ENCODE results near the gene USP40. TPM values are rescaled to one million over a fixed set of nuclear protein-coding genes. Genes with fewer than 3 reads are reported as not detected.

Gene USP40
- total and polyA plus RNA-seq, 2 donors (not counting 1 experiment from before 2014, with no cell fraction given), result 18.9 to 40.6 TPM

DNA sequence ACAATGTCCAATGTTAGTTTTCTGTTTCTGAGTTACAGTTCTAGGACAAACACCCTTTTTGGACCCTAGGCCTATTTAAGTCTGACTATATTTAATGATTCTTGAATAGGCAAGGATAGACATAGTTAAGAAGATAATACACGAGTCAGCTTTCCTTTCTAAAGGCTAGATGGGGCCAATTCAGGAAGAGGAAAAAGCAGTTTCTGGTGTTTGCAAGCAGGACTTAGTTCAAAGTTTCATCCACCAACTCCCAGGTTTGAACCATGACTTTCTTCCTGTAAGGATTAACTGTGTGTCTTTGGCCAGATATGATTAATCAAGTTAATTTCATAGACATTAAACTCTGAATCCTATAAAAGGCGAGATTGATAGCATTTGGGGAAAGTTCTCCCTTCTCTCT is 66.7 kb downstream of the USP40 start:
- no peak for DNase-seq (ENCODE audit: low read depth in 2 of 2)
- Histone ChIP-seq H2AFZ (ENCODE audit: low read length) (no peak overlapping the region), H3K9me3 (ENCODE audit: control insufficient read depth, insufficient read depth, low read depth, low read length) (no peaks in the 10 kb centered on the region), H3K36me3 (ENCODE audit: control insufficient read depth, insufficient read depth, low read length) (no peaks in the 10 kb centered on the region), H3K4me3 (replicated peaks in 1 of 4; ENCODE audit: control extremely low read depth in 1 of 4, insufficient read depth in 1 of 4, low read depth in 3 of 4, low read length in 4 of 4) (no peak overlapping the region), H3K79me2 (ENCODE audit: control insufficient read depth, insufficient read depth, low read length) (no peaks in the 10 kb centered on the region), H3K9ac (ENCODE audit: insufficient read depth, low read length) (no peak overlapping the region), H3K27ac (ENCODE audit: insufficient read depth, low read length) (no peak overlapping the region), H3K4me2 (ENCODE audit: extremely low read depth, insufficient read depth, low read length) (no peak overlapping the region), H3K4me1 (ENCODE audit: control insufficient read depth, extremely low read depth, insufficient read depth, low read length) (peaks cover 2% of the 10 kb centered on the region), H4K20me1 (ENCODE audit: control insufficient read depth, extremely low read depth, insufficient read depth, low read length) (no peaks in the 10 kb centered on the region), H3K27me3 (ENCODE audit: control insufficient read depth, insufficient read depth, low read length) (no peaks in the 10 kb centered on the region)
- TF ChIP-seq EZH2 (IDR thresholded peaks at IDR 0.05; ENCODE audit: low read length, missing control alignments), result no peak
- TF ChIP-seq, protein P1, sequence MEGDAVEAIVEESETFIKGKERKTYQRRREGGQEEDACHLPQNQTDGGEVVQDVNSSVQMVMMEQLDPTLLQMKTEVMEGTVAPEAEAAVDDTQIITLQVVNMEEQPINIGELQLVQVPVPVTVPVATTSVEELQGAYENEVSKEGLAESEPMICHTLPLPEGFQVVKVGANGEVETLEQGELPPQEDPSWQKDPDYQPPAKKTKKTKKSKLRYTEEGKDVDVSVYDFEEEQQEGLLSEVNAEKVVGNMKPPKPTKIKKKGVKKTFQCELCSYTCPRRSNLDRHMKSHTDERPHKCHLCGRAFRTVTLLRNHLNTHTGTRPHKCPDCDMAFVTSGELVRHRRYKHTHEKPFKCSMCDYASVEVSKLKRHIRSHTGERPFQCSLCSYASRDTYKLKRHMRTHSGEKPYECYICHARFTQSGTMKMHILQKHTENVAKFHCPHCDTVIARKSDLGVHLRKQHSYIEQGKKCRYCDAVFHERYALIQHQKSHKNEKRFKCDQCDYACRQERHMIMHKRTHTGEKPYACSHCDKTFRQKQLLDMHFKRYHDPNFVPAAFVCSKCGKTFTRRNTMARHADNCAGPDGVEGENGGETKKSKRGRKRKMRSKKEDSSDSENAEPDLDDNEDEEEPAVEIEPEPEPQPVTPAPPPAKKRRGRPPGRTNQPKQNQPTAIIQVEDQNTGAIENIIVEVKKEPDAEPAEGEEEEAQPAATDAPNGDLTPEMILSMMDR (conservative IDR thresholded peaks at IDR 0.05 in 1 of 2, IDR thresholded peaks at IDR 0.05 in 1 of 2; ENCODE audit: low read depth in 1 of 2, low read length in 2 of 2), result no peak

DNA sequence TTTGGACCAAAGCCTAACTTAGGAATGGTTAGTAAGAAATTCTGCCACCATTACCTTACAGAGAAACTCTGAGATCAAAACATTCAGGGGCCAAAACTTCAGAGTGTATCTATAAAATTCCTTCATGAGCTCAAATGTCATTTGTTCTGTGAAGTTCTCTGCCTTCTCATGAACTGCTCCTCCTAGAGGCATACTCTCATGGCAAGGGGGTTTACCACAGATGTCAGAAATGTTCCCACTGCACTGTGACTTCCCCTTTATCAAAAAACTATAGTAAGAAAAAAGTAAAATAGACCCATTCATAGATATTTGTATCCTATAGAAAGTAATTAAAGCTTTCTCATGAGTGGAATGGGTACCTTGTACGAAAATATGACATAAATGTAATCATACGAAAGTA is 68.5 kb downstream of the USP40 start:
- no peak overlapping the region for H3K27ac ChIP-seq (ENCODE audit: insufficient read depth, low read length)
- no peak overlapping the region for H3K4me3 ChIP-seq (replicated peaks in 1 of 4; ENCODE audit: control extremely low read depth in 1 of 4, insufficient read depth in 1 of 4, low read depth in 3 of 4, low read length in 4 of 4)
- no peaks in the 10 kb centered on the region for H3K9me3 ChIP-seq (ENCODE audit: control insufficient read depth, insufficient read depth, low read depth, low read length)
- no peak overlapping the region for H3K9ac ChIP-seq (ENCODE audit: insufficient read depth, low read length)
- H3K36me3 ChIP-seq (ENCODE audit: control insufficient read depth, insufficient read depth, low read length), result no peaks in the 10 kb centered on the region
- no peaks in the 10 kb centered on the region for H3K27me3 ChIP-seq (ENCODE audit: control insufficient read depth, insufficient read depth, low read length)
- H4K20me1 ChIP-seq (ENCODE audit: control insufficient read depth, extremely low read depth, insufficient read depth, low read length), result no peaks in the 10 kb centered on the region
- H2AFZ ChIP-seq (ENCODE audit: low read length), result no peak overlapping the region
- no peak for TF ChIP-seq EZH2 (IDR thresholded peaks at IDR 0.05; ENCODE audit: low read length, missing control alignments)
- TF ChIP-seq, protein P1 (conservative IDR thresholded peaks at IDR 0.05 in 1 of 2, IDR thresholded peaks at IDR 0.05 in 1 of 2; ENCODE audit: low read depth in 1 of 2, low read length in 2 of 2), result no peak
- DNase-seq (ENCODE audit: low read depth in 2 of 2), result no peak
- peaks cover 2% of the 10 kb centered on the region for H3K4me1 ChIP-seq (ENCODE audit: control insufficient read depth, extremely low read depth, insufficient read depth, low read length)
- H3K4me2 ChIP-seq (ENCODE audit: extremely low read depth, insufficient read depth, low read length), result no peak overlapping the region
- no peaks in the 10 kb centered on the region for H3K79me2 ChIP-seq (ENCODE audit: control insufficient read depth, insufficient read depth, low read length)

DNA sequence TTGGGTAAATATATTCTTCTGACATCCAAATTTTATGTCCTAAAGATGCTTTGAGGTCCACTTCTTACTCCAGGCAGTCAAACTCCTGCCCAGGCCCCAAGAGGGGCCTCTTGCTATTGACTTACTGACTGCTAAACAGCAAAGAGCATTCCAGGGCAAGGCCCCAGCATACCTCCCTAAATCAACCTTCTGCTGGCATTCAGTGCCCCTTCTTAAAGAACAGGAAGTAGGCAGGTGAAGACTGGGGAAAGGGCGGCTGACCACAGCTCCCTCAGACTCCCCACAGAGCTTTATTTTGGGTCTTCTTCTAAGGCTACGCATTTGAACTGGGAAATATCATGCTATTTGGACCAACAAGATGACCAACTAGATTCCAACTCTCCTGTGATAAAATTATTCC is 68.9 kb downstream of the USP40 start:
- no peaks in the 10 kb centered on the region for H3K79me2 ChIP-seq (ENCODE audit: control insufficient read depth, insufficient read depth, low read length)
- no peaks in the 10 kb centered on the region for H3K9me3 ChIP-seq (ENCODE audit: control insufficient read depth, insufficient read depth, low read depth, low read length)
- no peak overlapping the region for H2AFZ ChIP-seq (ENCODE audit: low read length)
- no peaks in the 10 kb centered on the region for H4K20me1 ChIP-seq (ENCODE audit: control insufficient read depth, extremely low read depth, insufficient read depth, low read length)
- no peak overlapping the region for H3K4me3 ChIP-seq (replicated peaks in 1 of 4; ENCODE audit: control extremely low read depth in 1 of 4, insufficient read depth in 1 of 4, low read depth in 3 of 4, low read length in 4 of 4)
- TF ChIP-seq EZH2 (IDR thresholded peaks at IDR 0.05; ENCODE audit: low read length, missing control alignments), result no peak
- TF ChIP-seq, protein P1 (conservative IDR thresholded peaks at IDR 0.05 in 1 of 2, IDR thresholded peaks at IDR 0.05 in 1 of 2; ENCODE audit: low read depth in 1 of 2, low read length in 2 of 2), result no peak
- H3K4me2 ChIP-seq (ENCODE audit: extremely low read depth, insufficient read depth, low read length), result no peak overlapping the region
- no peaks in the 10 kb centered on the region for H3K36me3 ChIP-seq (ENCODE audit: control insufficient read depth, insufficient read depth, low read length)
- no peak overlapping the region for H3K9ac ChIP-seq (ENCODE audit: insufficient read depth, low read length)
- H3K27ac ChIP-seq (ENCODE audit: insufficient read depth, low read length), result no peak overlapping the region
- H3K27me3 ChIP-seq (ENCODE audit: control insufficient read depth, insufficient read depth, low read length), result no peaks in the 10 kb centered on the region
- DNase-seq (ENCODE audit: low read depth in 2 of 2), result no peak
- peaks cover 2% of the 10 kb centered on the region for H3K4me1 ChIP-seq (ENCODE audit: control insufficient read depth, extremely low read depth, insufficient read depth, low read length)
